ENCODE results near the gene ZBTB16.

The ZBTB16 gene

GRCh38 chr11:114243461-114244372, 184.2 kb downstream of the ZBTB16 start:
- no peak for DNase-seq (ENCODE audit: low read depth)

DNA sequence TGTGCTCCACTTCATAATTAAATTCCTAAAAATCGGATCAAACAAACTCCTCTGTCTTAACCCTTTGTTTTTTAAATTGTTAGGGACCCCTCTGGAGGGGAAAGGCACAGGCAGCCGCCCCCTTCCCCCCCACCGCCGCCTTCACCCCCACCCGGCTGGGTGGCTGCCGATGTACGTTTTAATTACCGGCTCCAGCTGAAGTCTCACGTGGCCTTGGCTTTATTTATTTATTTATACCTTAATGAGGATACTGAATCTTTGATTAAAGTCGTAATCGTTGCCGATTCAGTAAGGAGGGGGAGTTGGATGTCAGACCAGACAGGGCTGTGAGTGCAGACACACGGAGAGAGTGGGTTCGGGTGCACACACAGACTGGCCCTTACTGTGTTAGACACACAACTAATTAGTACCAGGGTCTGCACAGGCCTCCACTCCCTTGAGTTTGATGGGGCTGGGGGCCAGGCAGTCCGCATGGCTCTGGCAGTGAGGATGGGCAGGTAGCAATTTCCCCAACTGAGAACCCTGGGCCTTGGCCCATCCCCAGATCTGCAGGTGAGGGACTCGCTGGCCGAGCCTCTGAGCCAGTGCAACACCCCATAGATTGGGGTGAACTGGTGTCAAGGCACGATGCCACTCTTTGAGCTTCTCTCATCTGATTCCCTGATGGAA, 185.3 kb downstream of the ZBTB16 start:
- no peak for DNase-seq (ENCODE audit: low read depth)

DNA sequence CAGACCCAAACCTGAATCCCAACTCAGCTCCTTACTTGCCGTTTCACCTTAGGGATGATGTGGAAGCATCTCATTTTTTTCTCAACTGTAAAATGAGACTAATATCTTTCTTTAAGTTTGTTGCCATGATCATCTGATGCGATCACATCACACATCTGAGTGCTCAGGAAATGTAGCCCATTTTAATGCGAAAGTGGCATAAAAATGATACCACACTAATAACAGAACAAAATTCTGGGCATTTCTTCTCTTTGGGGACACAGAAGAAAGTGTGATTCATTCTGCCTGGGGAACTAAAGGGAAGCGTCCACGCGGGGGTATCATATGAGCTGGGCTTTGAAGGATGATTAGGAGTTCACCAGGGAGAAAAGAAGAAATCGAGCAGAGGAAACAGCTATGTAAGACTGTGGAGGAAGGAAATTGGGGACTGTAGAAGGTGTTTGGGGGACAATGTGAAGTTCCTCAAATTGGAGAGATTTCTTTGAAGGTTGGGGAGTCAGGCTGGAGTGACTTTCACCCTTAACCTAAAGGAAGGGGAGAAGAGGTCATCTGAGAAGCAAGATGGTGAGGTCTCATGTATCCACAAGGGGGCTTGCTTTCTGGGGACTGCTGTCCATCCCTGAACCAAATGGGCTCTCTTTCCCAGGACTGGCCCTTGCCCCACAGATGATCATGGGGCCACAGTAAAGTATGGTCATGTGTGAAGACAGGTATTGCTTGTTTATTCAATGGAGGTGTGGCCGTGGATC, 187.0 kb downstream of the ZBTB16 start:
- no peak for DNase-seq (ENCODE audit: low read depth)

- DNase-seq (ENCODE audit: low read depth): no peak
Measured at GRCh38 chr11:114247070-114247789, 187.7 kb downstream of the ZBTB16 start.

- no peak for DNase-seq (ENCODE audit: low read depth)
Measured at GRCh38 chr11:114250180-114250579, 190.7 kb downstream of the ZBTB16 start.

- no peak for DNase-seq (ENCODE audit: low read depth)
Measured at GRCh38 chr11:114250993-114251814, 191.7 kb downstream of the ZBTB16 start.

DNA sequence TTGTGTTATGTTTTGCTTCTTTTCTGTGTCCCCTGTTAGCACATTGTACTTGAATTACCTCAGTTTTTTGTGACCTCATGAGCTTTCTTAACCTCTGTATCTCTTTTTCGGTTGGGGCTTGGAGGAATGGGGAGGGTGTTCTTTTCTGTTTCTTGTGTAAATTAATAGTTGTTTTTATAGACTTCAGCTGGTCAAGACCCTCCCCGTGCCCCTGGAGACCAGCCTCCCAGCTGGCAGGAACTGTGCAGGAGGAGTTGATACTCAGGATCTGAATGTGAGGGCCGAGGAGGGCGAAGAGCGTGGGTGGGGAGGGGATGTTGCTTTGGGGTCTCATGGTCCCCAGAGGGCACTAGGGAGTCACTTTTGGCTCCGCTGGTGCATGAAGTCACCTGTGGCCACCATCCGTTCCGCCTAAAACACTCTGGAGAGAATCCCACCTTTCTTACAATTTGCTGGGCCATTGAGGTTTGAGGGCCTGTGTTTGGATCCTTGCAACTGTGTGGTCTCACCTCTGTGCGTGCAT, 192.4 kb downstream of the ZBTB16 start:
- no peak for DNase-seq (ENCODE audit: low read depth)

DNA sequence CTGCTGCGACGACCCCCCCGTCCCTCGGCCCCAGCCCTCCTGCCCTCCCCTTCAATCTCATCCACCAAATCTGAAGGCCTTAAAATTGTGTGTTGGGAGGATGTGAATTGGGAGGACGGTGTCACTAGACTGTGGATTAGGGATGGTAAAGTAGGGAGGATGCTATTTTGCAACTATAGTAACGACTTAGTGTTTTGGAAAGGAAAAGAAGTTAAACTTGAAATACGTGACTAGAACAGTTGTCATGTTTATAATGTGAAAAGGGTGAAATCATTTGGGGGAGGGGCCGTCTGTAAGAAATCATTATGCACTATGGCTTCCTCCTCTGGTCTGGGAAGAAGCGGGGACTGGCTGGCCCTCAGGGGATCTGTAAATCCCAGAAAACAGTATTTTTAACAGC, 193.3 kb downstream of the ZBTB16 start:
- DNase-seq (ENCODE audit: low read depth): no peak

DNA sequence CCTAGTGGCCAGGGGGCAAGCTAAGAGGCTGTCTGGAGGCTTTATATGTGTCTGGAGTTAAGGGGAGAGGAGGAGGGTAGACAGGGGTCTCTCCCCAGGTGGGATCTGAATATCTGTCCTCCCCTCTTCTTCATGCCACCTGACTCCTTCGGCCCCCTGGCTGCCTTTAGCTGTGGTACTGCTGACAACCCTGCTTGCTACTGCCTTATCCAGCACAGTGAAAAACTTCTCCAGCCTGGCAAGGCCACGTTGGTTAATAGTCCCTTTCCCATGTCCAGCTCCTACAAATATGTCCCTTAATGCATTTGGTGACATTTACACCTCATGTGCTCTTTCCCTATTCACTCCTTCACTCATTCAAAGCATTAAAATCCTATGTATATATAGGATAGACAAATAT, 194.3 kb downstream of the ZBTB16 start:
- no peak for DNase-seq (ENCODE audit: low read depth)

DNA sequence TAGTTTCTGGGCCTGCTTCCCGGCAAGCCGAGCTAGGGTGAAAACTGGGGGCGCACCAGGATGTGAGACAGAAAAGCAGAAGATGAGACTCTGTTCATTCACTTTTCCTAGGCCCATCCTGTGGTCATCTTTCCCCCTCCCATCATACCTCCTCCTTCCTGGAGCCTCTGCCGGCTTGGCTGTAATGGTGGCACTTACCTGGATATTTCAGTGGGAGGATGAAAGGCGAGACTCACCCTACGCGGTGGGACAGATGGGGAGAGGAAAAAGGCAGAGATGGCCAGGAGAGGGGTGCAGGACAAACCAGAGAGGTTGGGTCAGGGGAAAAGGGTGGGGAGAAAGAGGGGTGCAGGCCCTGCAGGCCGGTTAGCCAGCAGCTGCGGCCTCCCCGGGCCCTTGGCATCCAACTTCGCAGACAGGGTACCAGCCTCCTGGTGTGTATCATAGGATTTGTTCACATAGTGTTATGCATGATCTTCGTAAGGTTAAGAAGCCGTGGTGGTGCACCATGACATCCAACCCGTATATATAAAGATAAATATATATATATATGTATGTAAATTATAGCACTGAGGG, 195.1 kb downstream of the ZBTB16 start:
- DNase-seq (ENCODE audit: low read depth): no peak

DNA sequence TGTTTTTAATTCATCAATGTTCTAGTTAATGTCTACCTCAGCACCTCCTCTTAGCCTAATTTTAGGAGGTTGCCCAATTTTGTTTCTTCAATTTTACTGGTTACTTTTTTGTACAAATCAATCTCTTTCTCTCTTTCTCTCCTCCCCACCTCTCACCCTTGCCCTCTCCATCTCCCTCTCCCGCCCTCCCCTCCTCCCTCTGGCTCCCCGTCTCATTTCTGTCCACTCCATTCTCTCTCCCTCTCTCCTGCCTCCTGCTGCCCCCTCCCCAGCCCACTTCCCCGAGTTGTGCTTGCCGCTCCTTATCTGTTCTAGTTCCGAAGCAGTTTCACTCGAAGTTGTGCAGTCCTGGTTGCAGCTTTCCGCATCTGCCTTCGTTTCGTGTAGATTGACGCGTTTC, 195.8 kb downstream of the ZBTB16 start:
- DNase-seq (ENCODE audit: low read depth): no peak

- no peak for DNase-seq (ENCODE audit: low read depth)
Measured at GRCh38 chr11:114256176-114256966, 196.9 kb downstream of the ZBTB16 start.

DNA sequence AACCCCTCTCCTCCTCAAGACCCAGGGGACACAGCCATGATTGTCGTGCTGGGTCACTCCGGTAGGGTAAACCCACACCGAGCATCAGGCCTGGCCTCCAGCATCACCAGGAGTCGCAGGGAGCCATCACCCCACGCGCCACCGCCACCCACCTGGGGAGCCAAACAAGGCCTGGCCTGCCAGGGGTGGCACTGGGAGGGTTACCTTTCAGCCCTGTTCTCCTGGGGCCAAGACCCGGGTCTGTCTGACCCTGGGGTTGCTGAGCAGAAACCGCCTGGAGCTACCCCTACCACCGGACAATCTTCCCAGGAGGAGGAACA, 197.4 kb downstream of the ZBTB16 start:
- no peak for DNase-seq (ENCODE audit: low read depth)

- DNase-seq (ENCODE audit: low read depth): no peak
Measured at GRCh38 chr11:114257621-114258558, 198.4 kb downstream of the ZBTB16 start.

DNA sequence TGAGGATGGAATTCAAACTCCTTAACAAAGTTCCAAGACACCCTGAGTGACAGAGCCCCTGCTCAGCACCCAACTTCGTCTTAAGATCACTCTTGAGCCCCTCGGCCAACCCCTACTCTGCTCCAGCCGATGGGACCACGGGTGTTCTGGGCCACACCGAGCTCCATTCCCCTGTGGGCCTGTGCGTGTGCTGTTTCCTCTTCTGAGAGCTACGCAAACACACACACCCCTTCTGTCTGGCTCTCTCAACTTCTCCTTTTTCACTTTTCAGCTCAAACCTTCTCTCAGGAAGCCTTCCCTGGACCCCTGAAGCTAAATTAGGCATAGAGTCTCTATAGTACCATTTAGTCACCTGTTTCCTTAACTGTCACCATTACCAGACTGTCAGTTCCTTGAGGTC, 199.2 kb downstream of the ZBTB16 start:
- no peak for DNase-seq (ENCODE audit: low read depth)

- DNase-seq (ENCODE audit: low read depth): no peak
Measured at GRCh38 chr11:114259124-114259526, 199.6 kb downstream of the ZBTB16 start.

- no peak for DNase-seq (ENCODE audit: low read depth)
Measured at GRCh38 chr11:114259551-114259983, 200.1 kb downstream of the ZBTB16 start.

DNA sequence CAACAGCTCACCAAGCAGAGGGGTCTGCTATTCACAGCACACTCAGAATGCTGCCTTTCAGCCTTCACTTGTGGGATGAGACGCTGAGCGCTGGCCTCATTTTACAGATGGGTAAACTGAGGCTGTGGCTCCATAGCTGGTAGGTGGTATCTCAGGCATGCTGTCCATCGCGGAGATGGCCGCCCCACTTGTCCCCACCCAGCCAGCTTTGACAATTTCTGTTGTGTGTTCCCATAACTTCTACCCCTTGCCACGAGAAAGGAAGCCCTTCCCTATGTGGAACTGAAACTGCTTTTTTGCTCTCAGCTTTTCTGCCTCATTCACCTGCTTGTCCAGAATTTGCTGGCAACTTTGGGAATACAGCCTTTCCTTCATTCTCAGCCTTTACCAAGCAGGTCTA, 200.6 kb downstream of the ZBTB16 start:
- DNase-seq (ENCODE audit: low read depth): no peak

DNA sequence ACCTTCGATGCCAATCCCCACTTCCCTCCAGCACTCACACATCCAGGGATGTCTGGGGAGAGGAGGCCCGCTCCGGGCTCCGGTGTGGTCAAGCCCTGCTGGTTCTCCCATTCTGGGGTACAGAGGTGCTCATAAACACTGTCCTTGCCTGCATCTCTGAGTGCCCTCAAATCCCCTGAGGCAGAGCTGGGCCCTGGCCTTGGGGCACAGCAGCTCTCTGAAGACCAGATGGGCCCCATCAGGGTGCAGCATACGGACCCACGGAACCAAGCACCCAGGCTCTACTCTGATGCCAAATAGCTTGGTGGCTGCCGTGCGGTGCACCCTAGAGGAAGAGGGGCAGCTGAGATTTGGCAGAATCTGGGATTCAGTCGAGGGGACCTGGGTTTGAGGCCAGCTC, 201.0 kb downstream of the ZBTB16 start:
- no peak for DNase-seq (ENCODE audit: low read depth)

All from activated gamma-delta T cell treated with anti-CD3 and anti-CD28 coated beads, Interleukin-2, amount 50 U/mL, for 16 hours (primary cell).